GM18868 (cell line): ENCODE data around the gene KAZN.

Source experiments
- ATAC-seq: cut with Tn5 transposase; IDR thresholded peaks from one replicate; pipeline ENCODE4 v1.9.1; 2021; ENCODE audit warnings: mild to moderate bottlenecking, moderate library complexity; ENCODE audit not compliant: unreplicated experiment

Gene KAZN

DNA sequence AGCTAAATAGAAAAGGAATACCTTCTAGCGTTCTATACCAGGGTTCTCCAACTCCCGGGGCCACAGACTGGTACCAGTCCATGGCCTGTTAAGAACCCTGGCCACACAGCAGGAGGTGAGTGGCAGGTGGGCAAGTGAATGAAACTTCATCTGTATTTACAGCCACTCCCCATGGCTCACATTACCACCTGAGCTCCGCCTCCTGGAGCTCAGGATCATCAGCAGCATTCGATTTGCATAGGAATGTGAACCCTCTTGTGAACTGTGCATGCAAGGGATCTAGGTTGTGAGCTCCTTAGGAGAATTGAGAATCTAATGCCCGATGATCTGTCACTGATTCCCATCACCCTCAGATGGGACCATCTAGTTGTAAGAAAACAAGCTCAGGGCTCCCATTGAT is 107.3 kb downstream of the KAZN start:
- no peak for ATAC-seq

DNA sequence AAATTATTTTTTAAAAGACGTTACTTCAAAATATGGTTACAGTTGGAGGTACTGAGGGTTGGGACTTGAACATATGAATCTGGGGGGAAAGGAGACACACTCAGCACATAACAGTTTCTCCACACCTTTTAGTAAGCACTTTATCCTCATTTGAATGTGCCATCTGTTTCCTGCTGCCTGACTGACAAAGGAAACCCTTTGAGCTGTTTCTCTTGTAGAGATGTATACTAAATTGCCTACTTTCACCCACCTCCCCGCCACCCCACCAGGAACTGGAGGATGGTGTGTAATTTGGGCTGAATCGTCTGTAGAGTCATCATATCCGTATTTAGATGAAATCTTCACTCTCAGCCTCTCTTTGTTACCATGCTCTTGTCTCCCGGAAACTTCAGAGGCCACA is 108.1 kb downstream of the KAZN start:
- no peak for ATAC-seq

DNA sequence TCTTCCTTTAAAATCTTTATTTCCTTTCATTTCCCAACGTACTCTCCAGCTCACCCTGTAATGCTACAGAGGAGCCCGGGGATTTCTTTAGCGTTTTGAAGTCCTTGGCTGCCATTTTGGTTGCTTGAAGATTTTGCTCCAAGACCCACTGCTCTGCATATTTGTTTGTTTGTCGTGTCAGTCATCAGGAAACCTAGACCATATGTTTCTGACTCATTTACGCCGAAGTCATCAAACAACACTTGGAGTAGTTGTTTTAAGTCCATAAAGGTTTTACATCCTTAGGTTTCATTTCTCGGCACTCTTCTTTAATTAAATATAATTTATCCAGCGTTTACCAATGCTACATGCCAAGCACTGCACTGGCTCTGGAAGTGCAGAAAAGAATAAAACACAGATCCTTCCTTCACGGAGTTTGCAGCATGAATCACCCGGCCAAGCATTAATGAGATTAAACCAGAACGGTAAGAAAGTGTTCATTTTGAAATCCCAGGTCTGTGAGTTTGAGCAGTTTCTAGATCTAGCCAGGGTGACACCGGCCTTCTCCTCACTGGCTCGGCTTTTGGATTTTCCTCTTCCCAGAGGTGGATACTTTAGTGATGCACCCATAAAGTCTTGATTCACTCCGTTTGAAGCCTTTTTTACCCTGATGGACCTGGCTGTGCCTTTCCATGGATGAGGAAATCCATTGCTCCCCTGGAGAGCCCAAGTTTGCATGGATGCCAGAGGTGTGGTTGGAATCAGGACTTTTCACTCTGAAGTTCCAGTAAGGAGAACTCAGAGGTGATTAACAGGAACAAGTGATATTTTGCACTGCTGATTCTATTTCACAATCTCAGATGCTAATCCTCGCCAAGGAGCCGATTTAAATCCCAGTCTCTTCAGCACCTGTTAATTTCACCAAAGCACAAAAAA is 109.3 kb downstream of the KAZN start:
- ATAC-seq: no peak

DNA sequence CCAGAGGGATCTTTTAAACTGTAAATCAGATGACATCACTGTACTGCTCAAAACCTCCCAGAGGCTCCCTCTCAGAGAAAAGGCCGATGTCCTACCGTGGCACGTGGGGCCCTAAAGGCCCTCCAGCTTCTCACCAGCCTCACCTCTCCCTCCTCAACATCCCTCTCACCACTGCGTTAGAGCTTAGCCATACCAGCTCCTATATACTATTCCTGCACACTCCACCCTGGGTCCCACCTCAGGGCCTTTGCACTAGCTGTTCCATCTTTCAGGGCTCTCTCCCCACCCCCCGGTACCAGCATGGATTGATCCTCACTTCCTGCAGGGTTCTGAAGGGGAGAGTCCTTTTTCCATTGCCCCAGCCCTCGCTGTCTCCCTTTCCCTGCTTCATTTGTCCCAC is 111.8 kb downstream of the KAZN start:
- no peak for ATAC-seq

DNA sequence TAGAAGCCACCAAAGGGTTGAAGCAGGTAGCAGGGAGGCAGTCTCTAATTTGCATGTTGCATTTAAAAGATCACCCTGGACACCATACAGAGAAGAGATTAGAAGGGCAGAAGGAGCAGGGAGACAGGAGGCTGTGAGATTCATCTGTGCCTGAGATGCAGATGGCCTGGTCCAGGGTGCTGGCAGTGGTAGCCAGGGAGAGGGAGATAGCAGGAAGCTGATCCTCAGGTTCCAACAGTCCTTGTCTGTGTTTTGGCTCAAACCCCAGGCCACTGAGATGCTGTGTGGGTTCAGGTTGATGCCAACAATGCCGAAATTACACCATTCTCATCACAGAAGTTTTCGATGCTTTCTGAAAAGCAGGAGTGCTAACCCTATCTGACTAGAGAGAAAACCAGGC is 113.7 kb downstream of the KAZN start:
- no peak for ATAC-seq

DNA sequence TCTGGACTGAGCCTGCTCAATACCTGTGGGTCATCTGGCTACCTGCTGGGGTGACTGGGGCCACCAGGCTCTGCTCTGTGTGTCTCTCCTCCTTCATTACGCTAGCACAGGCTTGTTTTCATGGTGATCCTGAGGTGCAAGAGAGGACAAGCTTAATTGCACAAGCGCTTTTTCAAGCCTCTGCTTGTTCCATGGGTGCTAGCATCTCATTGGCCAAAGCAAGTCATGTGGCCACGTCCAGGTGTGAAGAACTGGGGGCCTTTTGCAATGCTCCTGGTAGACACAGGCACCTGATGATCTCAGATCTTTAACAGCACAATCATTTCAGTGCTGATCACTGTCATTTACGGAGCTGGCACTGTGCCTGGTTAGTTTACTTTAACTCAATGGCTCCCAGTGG is 114.6 kb downstream of the KAZN start:
- no peak for ATAC-seq

DNA sequence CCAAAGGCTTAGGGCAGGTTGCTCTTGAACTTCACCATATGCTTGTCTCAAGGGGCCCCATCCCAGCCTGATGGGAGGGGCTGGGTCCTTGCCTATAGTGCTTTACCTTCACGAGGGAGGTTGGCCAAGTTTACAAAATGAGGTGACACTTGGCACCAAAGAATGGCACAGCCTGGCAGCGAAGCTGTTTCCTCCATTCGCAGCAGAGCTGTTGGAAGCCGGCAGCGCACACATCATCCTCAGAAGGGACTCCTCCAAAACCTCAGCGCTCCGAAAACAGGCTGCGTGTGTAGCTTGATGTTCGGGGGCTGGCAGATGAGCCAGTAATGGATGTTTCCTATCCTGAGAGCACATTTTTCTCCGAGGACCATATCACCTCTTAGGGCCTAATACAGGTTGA is 116.8 kb downstream of the KAZN start:
- ATAC-seq: no peak

DNA sequence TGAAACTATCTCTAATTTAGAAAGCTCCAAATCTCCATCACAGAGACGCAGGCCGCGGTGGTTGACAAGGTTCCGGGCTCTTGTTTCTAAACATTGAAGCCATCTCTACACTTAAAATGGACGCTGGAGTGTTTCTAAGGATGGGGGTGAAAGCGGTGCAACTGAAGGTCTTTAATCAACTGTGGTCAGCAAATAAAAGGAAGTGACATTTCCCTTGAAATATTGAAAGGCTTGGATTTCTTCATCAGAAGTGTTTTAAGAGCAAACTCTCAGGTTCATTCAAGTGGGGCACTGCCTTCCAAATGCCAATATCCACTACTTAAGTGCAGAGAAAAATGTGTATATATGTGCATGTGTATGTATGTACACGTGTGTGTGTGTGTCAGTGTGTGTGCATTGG is 117.3 kb downstream of the KAZN start:
- ATAC-seq: no peak

DNA sequence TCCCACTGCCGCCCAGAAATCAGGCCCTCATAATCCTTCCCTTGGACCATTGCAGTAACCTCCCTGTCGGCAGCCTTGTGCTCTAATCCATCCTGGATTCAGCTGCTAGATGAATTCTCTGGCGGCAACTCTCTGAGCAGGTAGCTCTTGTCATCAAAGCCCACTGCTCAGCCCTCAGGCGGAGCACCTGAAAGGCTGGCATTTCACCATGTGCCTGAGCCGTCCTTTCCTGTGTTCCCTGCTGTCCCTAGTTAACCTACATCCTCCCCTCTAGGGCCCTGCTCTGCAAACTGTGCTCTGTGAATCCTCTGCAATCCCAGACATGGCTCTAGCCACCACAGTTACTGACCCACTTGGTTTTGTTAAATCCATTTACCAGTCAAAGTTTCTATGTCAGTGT is 118.0 kb downstream of the KAZN start:
- no peak for ATAC-seq

DNA sequence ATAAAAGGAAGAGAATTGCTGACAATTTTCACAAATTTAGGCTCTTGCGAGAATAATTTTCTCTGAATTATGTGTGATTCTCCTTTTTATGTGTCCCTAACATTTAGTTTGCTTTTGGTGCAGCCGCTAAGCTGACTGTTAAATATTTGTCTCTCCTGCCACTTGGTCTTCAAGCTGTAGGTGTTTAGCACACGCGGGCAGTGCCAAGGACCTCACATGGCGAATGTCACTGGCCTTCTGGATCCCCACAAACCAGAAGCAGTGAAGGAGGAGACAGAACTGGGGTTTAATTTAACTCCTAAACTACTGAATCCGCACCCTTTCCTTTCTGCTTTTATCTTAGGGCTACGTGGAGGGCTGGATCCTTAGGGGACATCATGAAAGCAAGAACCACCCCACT is 120.0 kb downstream of the KAZN start:
- no peak for ATAC-seq

DNA sequence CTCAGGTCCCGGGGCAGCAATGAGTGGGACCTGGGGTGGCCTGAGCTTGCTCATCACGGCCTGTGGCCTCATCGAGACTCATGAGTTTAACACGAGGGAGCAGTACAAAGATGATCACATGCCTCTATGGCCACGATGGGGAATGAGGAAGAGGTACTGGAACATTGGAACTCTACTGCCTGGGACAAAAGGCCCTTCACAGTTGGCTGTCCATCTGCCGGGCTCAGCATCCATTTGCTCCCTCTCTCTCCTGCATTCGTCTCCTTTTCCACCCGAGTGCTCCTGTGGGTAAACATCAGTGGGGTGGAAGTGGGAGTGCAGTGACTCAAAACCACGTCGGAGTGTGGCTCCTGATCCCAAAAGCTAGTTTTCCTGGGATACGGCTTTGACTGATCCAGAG is 124.9 kb downstream of the KAZN start:
- no peak for ATAC-seq

DNA sequence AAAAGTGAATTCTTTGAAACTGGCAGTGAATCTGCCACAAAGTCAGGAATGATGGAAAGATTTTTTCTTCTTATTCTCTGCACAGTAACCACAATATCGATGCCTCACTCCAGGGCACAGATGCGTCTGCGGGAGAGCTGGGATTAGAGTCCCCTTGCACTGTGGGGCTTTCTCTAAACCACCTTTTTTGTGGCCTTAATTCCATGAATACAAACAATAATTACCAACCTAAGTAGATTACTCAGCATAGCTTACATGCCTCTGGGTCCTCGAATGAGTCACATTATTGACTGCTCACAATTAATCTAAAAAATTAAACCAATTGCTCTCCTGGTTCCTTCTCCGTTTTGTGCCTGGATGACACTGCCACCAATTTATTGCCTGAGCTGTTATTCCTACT is 125.8 kb downstream of the KAZN start:
- ATAC-seq: no peak

DNA sequence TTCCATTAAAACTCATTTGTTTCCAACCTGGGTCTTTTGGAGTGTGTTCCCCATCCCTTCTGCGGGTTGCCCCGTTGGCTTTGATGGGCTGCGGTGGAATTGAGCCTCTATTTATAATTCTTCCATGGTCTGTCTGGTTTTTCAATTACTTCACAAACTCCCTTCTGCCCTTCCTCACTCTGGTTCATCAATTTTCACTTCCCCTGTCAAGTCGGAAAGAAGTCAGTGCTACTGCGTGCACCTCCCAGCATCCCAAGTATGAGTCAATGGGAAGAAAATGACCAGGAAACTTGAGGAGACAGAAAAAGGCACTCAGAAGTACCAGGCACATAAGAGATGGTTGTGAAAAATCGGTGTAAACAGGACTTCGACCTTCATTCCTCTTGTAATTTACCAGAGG is 126.2 kb downstream of the KAZN start:
- ATAC-seq: no peak

DNA sequence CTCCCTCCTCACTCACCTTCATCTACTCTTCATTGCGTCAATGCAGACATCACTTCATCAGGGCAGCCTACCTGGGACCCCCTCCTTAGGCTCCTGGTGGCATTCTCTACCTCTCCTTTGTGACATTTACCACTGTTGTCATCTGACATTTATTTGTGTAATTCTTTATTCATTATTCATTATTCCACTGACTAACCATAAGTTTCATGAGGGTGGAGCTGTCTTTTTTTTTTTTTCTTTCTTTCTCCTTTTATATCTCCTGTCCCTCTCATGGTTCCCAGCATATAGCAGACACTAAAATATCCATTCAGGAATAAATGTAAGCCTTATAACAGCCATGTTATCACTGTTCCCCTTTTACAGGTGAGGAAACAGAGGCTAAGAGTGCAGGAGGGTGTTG is 126.8 kb downstream of the KAZN start:
- no peak for ATAC-seq

DNA sequence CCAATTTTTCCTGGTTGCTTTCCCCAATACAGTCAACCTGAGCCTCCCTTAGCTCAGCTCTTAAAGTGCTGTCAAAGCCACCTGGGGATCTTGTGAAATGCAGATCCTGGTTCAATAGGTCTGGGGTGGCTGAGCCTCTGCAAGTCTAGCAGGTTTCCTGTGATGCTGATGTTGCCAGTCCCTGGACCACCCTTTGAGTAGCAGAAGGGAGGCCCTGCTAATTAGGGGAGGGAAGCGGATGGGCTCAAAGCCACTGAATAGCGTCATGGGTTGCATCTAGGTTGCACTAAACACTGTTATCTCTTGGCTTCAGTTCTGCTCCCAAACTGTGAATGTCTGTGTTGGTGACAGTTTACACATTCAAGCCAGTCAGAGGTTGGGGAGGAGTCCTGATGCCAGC is 127.2 kb downstream of the KAZN start:
- no peak for ATAC-seq

DNA sequence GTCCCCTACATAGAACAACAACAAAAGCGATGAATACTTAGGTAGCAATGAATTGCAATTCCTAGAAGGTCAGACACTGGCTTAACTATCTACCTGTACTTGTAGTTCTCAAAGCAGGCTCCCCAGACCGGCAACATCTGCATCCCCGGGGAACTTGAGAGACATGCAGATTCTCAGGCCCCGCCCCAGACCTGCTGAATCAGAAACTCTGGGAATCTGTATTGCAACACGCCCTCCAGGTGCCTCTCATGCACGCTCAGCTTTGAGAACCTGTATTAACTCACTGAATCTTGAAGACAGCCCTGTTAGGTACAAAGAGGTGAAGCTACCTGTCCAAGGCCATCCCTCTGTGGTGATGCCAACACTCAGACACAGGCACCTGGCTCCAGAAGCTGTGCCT is 128.1 kb downstream of the KAZN start:
- no peak for ATAC-seq

DNA sequence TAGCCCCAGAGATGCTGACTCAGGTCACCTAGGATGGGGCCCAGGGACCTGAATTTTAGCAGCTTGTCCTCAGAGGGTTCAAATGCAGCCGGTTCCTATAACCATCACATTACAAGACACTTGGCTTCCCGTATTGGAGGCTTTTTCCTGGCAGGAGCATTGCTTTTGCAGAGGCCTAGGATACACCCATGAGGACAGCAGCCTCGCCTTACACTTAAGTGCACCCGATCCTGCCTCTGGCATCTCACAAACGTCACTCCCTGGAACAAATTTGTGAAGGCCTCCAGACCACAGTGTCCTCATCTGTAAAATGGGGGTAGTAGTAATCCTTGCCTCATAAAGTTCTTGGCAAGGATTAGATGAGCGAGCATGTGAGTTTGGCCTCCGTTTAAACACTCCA is 130.0 kb downstream of the KAZN start:
- no peak for ATAC-seq

DNA sequence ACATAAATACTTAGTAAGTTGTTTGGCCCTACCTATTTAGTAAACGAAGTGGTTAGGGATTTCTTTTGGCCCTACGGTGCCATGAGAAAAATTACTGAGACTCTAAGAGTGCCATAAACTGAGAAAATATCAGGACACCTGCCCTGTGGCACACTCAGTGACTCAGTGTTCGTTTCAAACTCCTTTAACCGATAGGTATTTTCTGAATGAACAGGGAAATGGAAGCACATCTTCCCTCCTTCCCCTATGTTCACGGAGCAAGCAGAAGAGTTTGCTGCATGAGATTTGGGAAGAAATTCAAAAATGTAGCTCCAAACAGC is 134.2 kb downstream of the KAZN start:
- no peak for ATAC-seq

DNA sequence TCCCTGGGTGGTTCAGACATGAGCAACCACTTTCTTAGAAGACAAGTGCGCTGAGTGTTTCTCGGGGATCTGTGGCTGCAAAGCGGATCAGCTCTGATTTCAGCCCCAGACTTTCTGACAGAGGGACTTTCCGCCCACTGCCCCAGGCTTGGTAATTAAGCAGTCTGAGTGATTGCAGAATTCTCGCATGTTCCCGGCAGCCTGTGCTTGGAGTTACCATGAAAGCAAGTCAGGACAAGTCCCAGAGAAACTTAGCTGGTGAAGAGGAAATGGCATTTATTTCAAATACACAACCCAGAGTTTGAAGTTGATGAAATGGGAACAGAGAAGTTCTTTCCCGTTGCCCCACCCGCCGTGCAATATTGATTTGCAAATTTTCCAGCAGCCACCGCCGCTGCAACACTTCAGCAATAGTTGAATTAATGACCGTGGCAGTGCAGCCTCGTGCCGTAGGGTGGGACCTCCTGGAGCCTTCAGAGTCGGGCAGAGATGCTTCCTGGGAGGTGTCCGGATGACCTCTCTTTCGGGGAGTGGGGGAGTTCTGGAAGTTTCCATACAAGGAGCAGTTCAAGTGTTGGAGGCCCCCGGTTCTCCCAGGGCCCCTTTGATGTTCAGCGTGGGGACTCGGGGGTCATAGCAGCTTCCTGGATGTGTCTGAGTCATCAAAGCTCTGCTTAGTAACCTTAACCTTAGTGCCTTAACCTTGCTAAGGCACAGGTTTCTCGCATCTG is 134.7 kb downstream of the KAZN start:
- no peak for ATAC-seq

DNA sequence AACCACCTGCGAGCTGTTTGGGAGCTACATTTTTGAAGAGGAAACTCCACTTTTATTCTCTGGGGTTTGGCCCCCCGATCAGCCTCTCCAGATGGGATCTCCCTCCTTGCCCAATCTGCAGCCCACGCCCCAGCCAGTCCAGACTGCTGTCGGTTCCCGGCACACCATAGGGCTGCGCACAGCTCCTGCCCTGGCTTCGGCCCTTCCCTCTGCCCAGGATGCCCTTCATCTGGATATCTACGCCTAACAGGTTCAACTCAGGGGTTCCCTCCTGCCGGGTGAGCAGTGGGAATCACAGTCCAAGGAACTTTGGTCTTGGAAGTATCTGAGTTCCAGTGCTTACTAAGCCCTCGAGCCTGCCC is 135.3 kb downstream of the KAZN start:
- ATAC-seq: no peak

DNA sequence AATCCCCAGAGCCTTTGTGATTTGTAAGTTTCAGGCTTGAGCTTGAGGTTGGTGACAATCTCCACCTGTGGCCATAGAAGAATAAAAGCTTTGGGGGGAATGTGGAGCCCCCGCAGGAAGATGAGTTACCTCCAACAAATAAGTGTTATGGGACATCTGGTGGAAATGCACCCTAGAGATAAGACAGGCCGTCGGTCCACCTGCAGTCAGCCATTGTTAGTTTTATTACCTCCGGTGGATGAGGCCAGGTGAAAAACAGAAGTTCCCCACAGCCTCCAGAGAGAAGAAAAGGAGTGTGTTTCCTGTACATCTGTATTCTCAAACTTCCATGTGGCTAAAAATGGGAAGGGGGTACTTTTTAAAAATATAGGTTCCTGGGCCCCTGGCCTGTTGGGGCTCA is 137.4 kb downstream of the KAZN start:
- ATAC-seq: no peak

DNA sequence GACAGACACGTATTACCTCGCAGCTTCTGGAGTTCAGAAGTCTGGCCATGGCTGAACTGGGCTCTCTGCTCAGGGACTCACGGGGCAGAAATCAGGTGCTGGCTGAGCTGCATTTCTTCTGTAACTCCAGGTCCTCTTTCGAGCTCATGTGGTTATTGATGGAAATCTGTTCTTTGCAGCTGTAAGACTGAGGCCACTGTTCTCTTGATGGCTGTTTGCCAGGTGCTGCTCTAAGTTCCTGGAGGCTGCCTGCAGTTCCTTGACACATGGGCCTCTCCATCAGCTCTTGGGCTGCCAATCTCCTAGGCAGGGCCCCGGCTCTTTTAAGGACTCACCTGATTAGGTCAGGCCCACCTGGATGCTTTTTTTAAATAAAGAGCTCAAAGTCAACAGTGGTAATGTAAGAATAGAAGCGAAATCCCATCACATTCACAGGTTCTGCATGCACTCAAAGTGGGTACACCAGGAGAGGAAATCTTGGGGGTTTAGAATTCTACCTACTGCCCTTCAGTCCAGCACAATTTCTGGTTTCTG is 139.1 kb downstream of the KAZN start:
- no peak for ATAC-seq
